Bronchial epithelial cell (primary cell): Measurements from ENCODE around the gene CLN5. TPM values are rescaled to one million over a fixed set of nuclear protein-coding genes. Genes with fewer than 3 reads are reported as not detected.

Experiments used
- DNase-seq: peaks from one replicate; pipeline ENCODE4 v3.0.0-alpha.2; 2010; ENCODE audit warnings: low read depth
- FAIRE-seq: peaks from 2 replicates; lab custom pipeline; 2011; peaks lifted over from hg19 to GRCh38; lab: Jason Lieb, UNC
- H3K27me3 ChIP-seq: 2 replicates; pipeline ENCODE4 v1.5.1; 2011; ENCODE audit warnings: low read length; ENCODE audit not compliant: control insufficient read depth, insufficient read depth
- H3K36me3 ChIP-seq: 2 replicates; pipeline ENCODE4 v1.5.1; 2011; ENCODE audit warnings: low read length; ENCODE audit not compliant: control insufficient read depth, insufficient read depth
- H3K4me3 ChIP-seq: 2 replicates; pipeline ENCODE4 v1.5.1; 2011; ENCODE audit warnings: mild to moderate bottlenecking, low read depth, low read length, control low read depth
- CTCF ChIP-seq: IDR thresholded peaks from 2 replicates; pipeline ENCODE4 v1.5.1; 2011; ENCODE audit warnings: mild to moderate bottlenecking, moderate library complexity, low read length, control low read depth, inconsistent platforms; ENCODE audit not compliant: insufficient read depth, severe bottlenecking
- total RNA-seq: library from RNA; depleted of rRNA; stranded (reverse); fragments of >200 nt; gene quantifications from 2 replicates; pipeline ENCODE4 v1.2.1, GENCODE V29; 2014

The CLN5 gene
- total RNA-seq, 1 donor from 2014 or later = 21.1 TPM

GRCh38 chr13:77016251-77016812 lies 24.5 kb downstream of the CLN5 start:
- Histone ChIP-seq H3K36me3 (peaks cover 7% of the 10 kb centered on the region), H3K4me3 (no peak overlapping the region), H3K27me3 (no peaks in the 10 kb centered on the region)
- DNase-seq = no peak
- FAIRE-seq = no peak
- no peak for TF ChIP-seq CTCF

GRCh38 chr13:77016888-77017623 lies 25.2 kb downstream of the CLN5 start:
- DNase-seq = no peak

GRCh38 chr13:77019756-77020155 lies 27.9 kb downstream of the CLN5 start:
- no peak for DNase-seq
- Histone ChIP-seq H3K27me3 (no peaks in the 10 kb centered on the region), H3K4me3 (no peak overlapping the region), H3K36me3 (peaks cover 2% of the 10 kb centered on the region)
- TF ChIP-seq CTCF = no peak
- no peak for FAIRE-seq

More at GRCh38 chr13:77016888-77017623, 25.2 kb downstream of the CLN5 start:
- H3K4me3 ChIP-seq = no peak overlapping the region
- no peaks in the 10 kb centered on the region for H3K27me3 ChIP-seq
- TF ChIP-seq CTCF = no peak
- peaks cover 5% of the 10 kb centered on the region for H3K36me3 ChIP-seq
- no peak for FAIRE-seq

- H3K36me3 ChIP-seq = peaks cover 1% of the 10 kb centered on the region
- DNase-seq (peak; percentile 40), FAIRE-seq (no peak)
- no peak for TF ChIP-seq CTCF
- H3K27me3 ChIP-seq = no peaks in the 10 kb centered on the region
- H3K4me3 ChIP-seq = no peak overlapping the region
Measured at GRCh38 chr13:77022341-77022740, 30.5 kb downstream of the CLN5 start.

DNA sequence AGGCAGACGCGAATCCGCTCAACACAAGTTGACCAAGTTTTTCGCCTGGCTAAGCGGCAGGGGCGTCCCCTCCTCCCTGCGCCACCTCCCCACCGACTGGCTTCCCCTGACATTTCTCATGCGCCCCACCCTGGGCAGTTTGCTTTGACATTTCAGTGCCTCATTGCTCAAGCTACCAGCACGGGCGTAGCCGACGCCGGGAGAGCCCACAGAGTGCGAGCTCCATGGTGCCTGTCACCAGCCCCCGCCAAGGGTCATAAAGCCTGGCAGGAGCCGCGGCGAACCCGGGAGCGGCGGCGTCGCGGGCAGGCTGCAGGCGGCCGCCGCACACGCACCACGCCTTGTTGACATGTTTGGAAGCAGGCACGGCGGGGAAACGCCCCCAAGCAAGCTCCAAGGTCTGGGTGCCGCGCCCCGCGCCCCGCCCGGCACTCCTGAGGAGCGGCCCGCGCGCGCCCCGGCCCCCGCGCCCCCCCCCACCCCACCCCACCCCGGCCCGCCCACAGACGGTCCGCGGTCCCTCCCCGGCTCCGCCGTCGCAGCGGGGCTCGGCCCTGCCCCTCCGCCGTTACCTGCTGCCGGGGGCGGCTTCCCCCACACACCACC lies 34.5 kb downstream of the CLN5 start:
- FAIRE-seq (no peak), DNase-seq (peak; percentile 61)
- H3K4me3 ChIP-seq = peak overlapping the region; percentile 59
- H3K27me3 ChIP-seq = no peaks in the 10 kb centered on the region
- peaks cover 1% of the 10 kb centered on the region for H3K36me3 ChIP-seq
- no peak for TF ChIP-seq CTCF
